Upper lobe of left lung (tissue), 6 donors: ENCODE results near the gene FAM83B. TPM values are rescaled to one million over a fixed set of nuclear protein-coding genes. Genes with fewer than 3 reads are reported as not detected.

ENCODE experiments used
- ATAC-seq, 2 donors: fragments of 200-7000 bp; cut with Tn5 transposase; one replicate each; pipeline ENCODE4 v1.9.1; 2022; ENCODE audit warnings: mild to moderate bottlenecking in 2 of 2, moderate library complexity in 2 of 2; ENCODE audit not compliant: low FRiP score in 2 of 2
- DNase-seq, 2 donors: peaks; one replicate each; pipeline ENCODE4 v3.0.0-alpha.2; 2019 to 2020
- H3K27ac ChIP-seq, 4 donors: fragments of 200-600 bp; sonication (generic); one replicate each; pipeline ENCODE4 v1.5.1; 2016 to 2019
- H3K27me3 ChIP-seq, 4 donors: fragments of 200-600 bp; sonication (generic); one replicate each; pipeline ENCODE4 v1.5.1; 2017 to 2019
- H3K36me3 ChIP-seq, 4 donors: fragments of 200-600 bp; sonication (generic); one replicate each; pipeline ENCODE4 v1.5.1; 2016 to 2019
- H3K4me1 ChIP-seq, 4 donors: fragments of 200-600 bp; sonication (generic); one replicate each; pipeline ENCODE4 v1.5.1; 2018 to 2019
- H3K4me3 ChIP-seq, 4 donors: fragments of 200-600 bp; sonication (generic); one replicate each; pipeline ENCODE4 v1.5.1; 2017 to 2019; ENCODE audit warnings: mild to moderate bottlenecking in 2 of 4, moderate library complexity in 1 of 4
- H3K9me3 ChIP-seq, 4 donors: fragments of 200-600 bp; sonication (generic); one replicate each; pipeline ENCODE4 v1.5.1; 2018 to 2019
- CTCF ChIP-seq, 6 experiments: fragments of 450-650 bp in 4 of 6; fragments of 200-600 bp in 2 of 6; sonication (generic) in 2 of 6; IDR thresholded peaks; one replicate each; pipeline ENCODE4 v1.5.1; 2016 to 2019; ENCODE audit warnings: antibody characterized with exemption in 6 of 6
- EP300 ChIP-seq, 4 donors: sonication (generic); formaldehyde crosslinking; IDR thresholded peaks; one replicate each; pipeline ENCODE4 v1.5.1; 2017; ENCODE audit warnings: antibody characterized with exemption in 4 of 4, control low read depth in 2 of 4
- POLR2A ChIP-seq, 4 donors: fragments of 450-650 bp; IDR thresholded peaks; one replicate each; pipeline ENCODE4 v1.5.1; 2016 to 2017; ENCODE audit warnings: antibody characterized with exemption in 4 of 4, mild to moderate bottlenecking in 2 of 4
- POLR2AphosphoS5 ChIP-seq, 2 donors: sonication (generic); formaldehyde crosslinking; IDR thresholded peaks; one replicate each; pipeline ENCODE4 v1.5.1; 2017; ENCODE audit warnings: antibody characterized with exemption in 2 of 2
- WGBS, 2 donors: methylation state at CpG; one replicate each; pipeline ENCODE4 v1.1.5; 2017 to 2018; 5-methylcytosine and 5-hydroxymethylcytosine counted together
- total RNA-seq, 6 donors: library from RNA; depleted of rRNA in 4 of 6; stranded (reverse); fragments of >200 nt in 4 of 6; gene quantifications; one replicate each; pipeline versions ENCODE4 v1.1.0 to v1.2.1, GENCODE V29; 2016 to 2021
- donor health status: DM: no; HTN: no; CAD: no; lungs with moderate emphysema.
- donor health status: DM: no; HTN: yes; CAD: no; lungs with severe emphysema.

The FAM83B gene
- total RNA-seq, 6 donors from 2014 or later, result 0.29 to 1.5 (median 0.73) TPM; not detected in 2

DNA sequence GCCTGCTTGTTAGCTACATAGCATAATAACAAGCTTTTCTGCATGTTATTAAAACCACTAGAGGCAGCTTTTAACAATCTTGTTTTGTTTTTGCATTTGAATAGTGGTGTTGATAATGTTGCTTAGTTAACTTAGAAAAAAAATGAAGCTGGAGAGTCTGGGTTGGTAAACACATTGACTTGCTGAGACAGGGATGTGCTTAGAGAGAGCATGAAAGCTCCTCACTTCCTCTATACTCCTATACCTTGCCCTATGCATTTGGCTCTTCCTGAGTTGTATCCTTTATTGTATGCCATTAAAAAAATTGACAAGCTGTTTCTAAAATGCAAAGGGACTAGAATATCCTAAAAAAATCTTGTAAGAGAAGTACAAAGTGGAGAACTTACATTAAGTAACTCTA is 13.6 kb downstream of the FAM83B start:
- H3K36me3 ChIP-seq, result no peaks in the 10 kb centered on the region
- ATAC-seq (no peak), DNase-seq (no peak)
- no peaks in the 10 kb centered on the region for H3K27me3 ChIP-seq
- no peak overlapping the region for H3K4me3 ChIP-seq
- TF ChIP-seq POLR2A (IDR thresholded peaks at IDR 0.05) (no peak), EP300 (IDR thresholded peaks at IDR 0.05) (no peak), POLR2AphosphoS5 (IDR thresholded peaks at IDR 0.05) (no peak), CTCF (IDR thresholded peaks at IDR 0.05) (no peak)
- no peaks in the 10 kb centered on the region for H3K9me3 ChIP-seq
- H3K27ac ChIP-seq, result no peak overlapping the region
- no peaks in the 10 kb centered on the region for H3K4me1 ChIP-seq

DNA sequence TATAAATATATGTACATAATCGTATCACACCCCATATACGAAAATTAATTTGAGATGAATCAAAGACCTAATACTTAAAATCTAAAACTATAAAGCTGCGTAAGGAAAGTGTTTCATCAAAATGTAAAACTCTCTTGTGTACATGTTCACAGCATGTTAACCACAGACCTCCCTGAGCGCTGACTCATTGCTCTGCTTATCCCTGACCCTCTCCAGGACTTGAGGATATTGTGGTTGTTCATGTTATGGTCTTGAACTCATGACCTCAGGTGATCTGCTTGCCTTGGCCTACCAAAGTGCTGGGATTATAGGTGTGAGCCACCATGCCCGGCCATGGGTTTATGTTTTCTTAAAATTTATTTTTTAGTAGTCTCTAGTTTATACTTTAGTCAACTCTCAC is 14.2 kb downstream of the FAM83B start:
- TF ChIP-seq CTCF (IDR thresholded peaks at IDR 0.05) (no peak), POLR2A (IDR thresholded peaks at IDR 0.05) (no peak), POLR2AphosphoS5 (IDR thresholded peaks at IDR 0.05) (no peak), EP300 (IDR thresholded peaks at IDR 0.05) (no peak)
- H3K27me3 ChIP-seq, result no peaks in the 10 kb centered on the region
- no peak for DNase-seq
- no peaks in the 10 kb centered on the region for H3K36me3 ChIP-seq
- H3K27ac ChIP-seq, result no peak overlapping the region
- 90% methylated on average over 5 of the region's 5 CpGs for WGBS, 2 donors
- no peaks in the 10 kb centered on the region for H3K4me1 ChIP-seq
- H3K9me3 ChIP-seq, result no peaks in the 10 kb centered on the region
- H3K4me3 ChIP-seq, result no peak overlapping the region
- ATAC-seq, result no peak

DNA sequence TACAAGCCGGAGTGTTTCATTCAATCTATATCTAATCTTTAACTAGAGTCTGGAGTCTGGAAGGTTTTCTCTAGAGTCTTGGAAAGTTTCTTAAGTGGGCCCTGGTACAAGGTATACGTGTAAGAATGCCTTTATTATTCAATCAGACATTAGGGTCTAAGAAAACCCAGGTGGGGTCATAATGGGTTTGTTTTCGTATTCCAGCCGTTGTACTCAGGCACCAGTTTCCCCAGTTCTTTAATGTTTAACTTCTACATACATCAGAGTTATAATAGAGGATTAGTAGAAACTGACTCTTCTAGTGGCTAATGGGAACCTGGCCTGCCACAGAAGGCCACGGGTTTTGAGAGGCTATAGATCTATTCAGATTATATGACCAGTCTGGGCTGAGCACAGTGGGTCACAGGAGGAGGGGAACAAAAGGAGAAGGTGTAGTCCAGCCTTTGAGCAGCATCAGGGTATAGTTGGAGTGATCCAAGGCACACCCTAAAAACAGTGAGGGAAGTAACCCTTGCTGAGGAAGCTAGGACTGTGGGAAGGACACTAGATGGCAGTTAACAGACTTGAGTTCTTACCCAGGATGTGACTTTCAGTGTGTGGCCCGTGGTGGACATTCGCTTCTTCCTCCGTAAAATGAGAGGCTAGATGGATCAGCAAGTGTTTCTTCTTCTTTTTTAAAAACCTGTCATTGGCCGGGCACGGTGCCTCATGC is 15.5 kb downstream of the FAM83B start:
- Histone ChIP-seq H3K4me1 (no peaks in the 10 kb centered on the region), H3K4me3 (no peak overlapping the region), H3K36me3 (no peaks in the 10 kb centered on the region), H3K27ac (no peak overlapping the region), H3K27me3 (no peaks in the 10 kb centered on the region), H3K9me3 (no peaks in the 10 kb centered on the region)
- ATAC-seq, result no peak
- DNase-seq, result no peak
- no peak for TF ChIP-seq POLR2A (IDR thresholded peaks at IDR 0.05)
- no peak for TF ChIP-seq EP300 (IDR thresholded peaks at IDR 0.05)
- no peak for TF ChIP-seq POLR2AphosphoS5 (IDR thresholded peaks at IDR 0.05)
- TF ChIP-seq CTCF (IDR thresholded peaks at IDR 0.05), result no peak
- WGBS, 2 donors, result 80 to 81% methylated on average over 10 of the region's 10 CpGs

GRCh38 chr6:54864272-54864671 is 17.7 kb downstream of the FAM83B start:
- Histone ChIP-seq H3K9me3 (no peaks in the 10 kb centered on the region), H3K27me3 (no peaks in the 10 kb centered on the region), H3K4me1 (no peaks in the 10 kb centered on the region), H3K36me3 (no peaks in the 10 kb centered on the region), H3K4me3 (no peak overlapping the region), H3K27ac (no peak overlapping the region)
- TF ChIP-seq CTCF (IDR thresholded peaks at IDR 0.05), result no peak
- DNase-seq, result no peak
- 68 to 85% methylated on average over 2 of the region's 2 CpGs for WGBS, 2 donors
- no peak for ATAC-seq

- no peak for TF ChIP-seq POLR2AphosphoS5 (IDR thresholded peaks at IDR 0.05)
- no peak for TF ChIP-seq EP300 (IDR thresholded peaks at IDR 0.05)
- TF ChIP-seq CTCF (IDR thresholded peaks at IDR 0.05), result no peak
- no peak for TF ChIP-seq POLR2A (IDR thresholded peaks at IDR 0.05)
- no peaks in the 10 kb centered on the region for H3K27me3 ChIP-seq
- no peaks in the 10 kb centered on the region for H3K9me3 ChIP-seq
- no peaks in the 10 kb centered on the region for H3K4me1 ChIP-seq
- ATAC-seq, result no peak
- H3K36me3 ChIP-seq, result no peaks in the 10 kb centered on the region
- DNase-seq, result no peak
- H3K27ac ChIP-seq, result no peak overlapping the region
- 68 to 72% methylated on average over 5 of the region's 5 CpGs for WGBS, 2 donors
- no peak overlapping the region for H3K4me3 ChIP-seq
Measured at GRCh38 chr6:54865091-54865631, 18.6 kb downstream of the FAM83B start.
